Esophagus squamous epithelium (tissue), 5 donors: ENCODE results near the gene HOXC5. TPM values are rescaled to one million over a fixed set of nuclear protein-coding genes. Genes with fewer than 3 reads are reported as not detected.

Experiments used
- DNase-seq: peaks from one replicate; lab custom pipeline; 2025; lab: John Stamatoyannopoulos, UW
- H3K27ac ChIP-seq, 4 donors: fragments of 200-600 bp; sonication (generic); one replicate each; pipeline ENCODE4 v1.5.1; 2016 to 2019; ENCODE audit warnings: mild to moderate bottlenecking in 1 of 4
- H3K27me3 ChIP-seq, 4 donors: fragments of 200-600 bp; sonication (generic); 1 replicate in 3 of 4; 2 replicates in 1 of 4; pipeline versions ENCODE4 v1.5.1 to v1.6.0; 2017 to 2021; ENCODE audit warnings: antibody characterized with exemption in 1 of 4
- H3K36me3 ChIP-seq, 3 donors: fragments of 200-600 bp; sonication (generic); one replicate each; pipeline ENCODE4 v1.5.1; 2016 to 2019
- H3K4me1 ChIP-seq, 3 donors: fragments of 200-600 bp; sonication (generic); one replicate each; pipeline ENCODE4 v1.5.1; 2017 to 2019
- H3K4me3 ChIP-seq, 4 donors: fragments of 200-600 bp; sonication (generic); 1 replicate in 3 of 4; 2 replicates in 1 of 4; pipeline ENCODE4 v1.5.1; 2016 to 2019; ENCODE audit warnings: mild to moderate bottlenecking in 2 of 4, moderate library complexity in 1 of 4
- H3K9me3 ChIP-seq, 3 donors: fragments of 200-600 bp; sonication (generic); one replicate each; pipeline ENCODE4 v1.5.1; 2016 to 2019
- POLR2A ChIP-seq, 4 donors: fragments of 450-650 bp; IDR thresholded peaks; one replicate each; pipeline ENCODE4 v1.6.1; 2017; ENCODE audit warnings: antibody characterized with exemption in 4 of 4, mild to moderate bottlenecking in 4 of 4, moderate library complexity in 3 of 4
- WGBS, 2 donors: methylation state at CpG; one replicate each; pipeline ENCODE4 v1.1.5; 2018; 5-methylcytosine and 5-hydroxymethylcytosine counted together
- intact Hi-C: fragments of 100-400 bp; cut with DNase I; formaldehyde crosslinking; loops from one replicate; pipeline ENCODE4 v1.15.0; 2022
- total RNA-seq, 4 donors: library from RNA; depleted of rRNA; stranded (reverse); fragments of >200 nt; gene quantifications; one replicate each; pipeline ENCODE4 v1.1.0, GENCODE V29; 2016
- TF ChIP-seq, protein P1 (sequence below), 6 experiments: fragments of 450-650 bp in 4 of 6; fragments of 200-600 bp in 2 of 6; sonication (generic) in 2 of 6; IDR thresholded peaks; one replicate each; pipeline ENCODE4 v1.5.1; 2016 to 2019; ENCODE audit warnings: antibody characterized with exemption in 6 of 6, mild to moderate bottlenecking in 4 of 6, moderate library complexity in 4 of 6
- donor health status: DM: yes; HTN: yes; CAD: no.

Gene HOXC5
- total RNA-seq, 4 donors from 2014 or later: 0.31 to 1.1 TPM; not detected in 2

DNA sequence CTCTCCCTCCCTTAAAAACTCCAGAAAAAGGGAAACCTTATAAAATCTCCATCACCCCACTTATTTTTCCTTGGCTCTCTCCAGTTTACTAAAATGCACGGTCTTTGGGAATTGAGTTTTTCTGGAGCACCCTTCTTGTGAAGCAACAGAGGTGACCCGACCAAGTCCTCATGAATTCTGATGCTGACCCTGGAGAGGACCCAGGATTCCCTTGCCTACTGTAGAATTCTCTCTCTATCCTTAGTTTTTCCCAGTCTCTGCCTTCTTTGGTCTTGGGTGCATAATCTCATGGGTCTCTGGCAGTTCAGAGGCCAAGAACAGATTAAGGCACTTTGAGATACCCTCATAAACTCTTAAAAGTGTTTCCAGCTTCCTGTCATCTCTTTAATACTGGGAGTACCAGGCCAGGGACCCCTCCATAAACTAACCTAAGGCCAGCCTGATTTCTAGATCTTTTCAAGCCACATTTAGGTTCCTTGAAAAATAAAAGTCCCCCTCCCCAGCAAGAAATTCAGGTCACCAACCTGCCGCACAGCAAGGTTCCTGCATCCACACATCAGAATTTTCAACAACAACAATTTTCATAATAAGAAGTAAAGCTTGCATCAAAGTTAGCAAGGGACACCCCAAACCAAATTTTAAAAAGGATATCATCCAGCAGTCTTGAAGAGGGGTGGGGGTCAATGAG lies 15.7 kb downstream of the HOXC5 start:
- Histone ChIP-seq H3K4me1 (peaks cover 14 to 98% (median 22%) of the 10 kb centered on the region in 3 donors), H3K4me3 (peak overlapping the region in 2 of 4 donors; percentile 46 to 51), H3K9me3 (no peaks in the 10 kb centered on the region), H3K27ac (peak overlapping the region in 3 of 4 donors; percentile 8 to 96 (median 85)), H3K27me3 (peaks cover 0 to 87% (median 2%) of the 10 kb centered on the region in 4 donors), H3K36me3 (no peaks in the 10 kb centered on the region)
- intact Hi-C loops: no loop called here
- WGBS, 2 donors: 43 to 61% methylated on average over 3 of the region's 3 CpGs
- DNase-seq: no peak
- no peak for TF ChIP-seq POLR2A (IDR thresholded peaks at IDR 0.05)
- TF ChIP-seq, protein P1, sequence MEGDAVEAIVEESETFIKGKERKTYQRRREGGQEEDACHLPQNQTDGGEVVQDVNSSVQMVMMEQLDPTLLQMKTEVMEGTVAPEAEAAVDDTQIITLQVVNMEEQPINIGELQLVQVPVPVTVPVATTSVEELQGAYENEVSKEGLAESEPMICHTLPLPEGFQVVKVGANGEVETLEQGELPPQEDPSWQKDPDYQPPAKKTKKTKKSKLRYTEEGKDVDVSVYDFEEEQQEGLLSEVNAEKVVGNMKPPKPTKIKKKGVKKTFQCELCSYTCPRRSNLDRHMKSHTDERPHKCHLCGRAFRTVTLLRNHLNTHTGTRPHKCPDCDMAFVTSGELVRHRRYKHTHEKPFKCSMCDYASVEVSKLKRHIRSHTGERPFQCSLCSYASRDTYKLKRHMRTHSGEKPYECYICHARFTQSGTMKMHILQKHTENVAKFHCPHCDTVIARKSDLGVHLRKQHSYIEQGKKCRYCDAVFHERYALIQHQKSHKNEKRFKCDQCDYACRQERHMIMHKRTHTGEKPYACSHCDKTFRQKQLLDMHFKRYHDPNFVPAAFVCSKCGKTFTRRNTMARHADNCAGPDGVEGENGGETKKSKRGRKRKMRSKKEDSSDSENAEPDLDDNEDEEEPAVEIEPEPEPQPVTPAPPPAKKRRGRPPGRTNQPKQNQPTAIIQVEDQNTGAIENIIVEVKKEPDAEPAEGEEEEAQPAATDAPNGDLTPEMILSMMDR (IDR thresholded peaks at IDR 0.05): no peak

DNA sequence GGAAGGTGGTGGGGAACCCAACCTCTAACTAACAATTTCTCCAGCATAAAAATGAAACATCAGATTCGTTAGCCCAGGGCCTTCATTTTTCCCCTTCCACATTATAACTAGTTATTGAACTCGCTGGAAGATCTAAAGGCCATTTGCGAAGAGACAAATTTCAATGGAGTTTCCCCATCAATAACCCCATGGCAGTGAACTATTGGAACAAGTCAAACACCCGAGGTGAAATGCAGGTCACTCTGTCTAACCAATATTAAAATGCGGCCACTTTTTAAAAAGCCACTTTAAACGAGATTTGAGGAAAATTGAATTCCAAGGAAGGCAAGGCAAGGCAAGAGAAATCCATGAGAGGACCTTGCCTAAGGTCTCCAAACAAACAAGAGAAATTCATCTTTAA lies 16.3 kb downstream of the HOXC5 start:
- no peak for DNase-seq
- H3K27ac ChIP-seq: peak overlapping the region in 3 of 4 donors; percentile 8 to 96 (median 85)
- no peaks in the 10 kb centered on the region for H3K36me3 ChIP-seq
- intact Hi-C loops: no loop called here
- no peaks in the 10 kb centered on the region for H3K9me3 ChIP-seq
- H3K4me3 ChIP-seq: no peak overlapping the region
- H3K27me3 ChIP-seq: peaks cover 0 to 91% (median 2%) of the 10 kb centered on the region in 4 donors
- TF ChIP-seq, protein P1 (IDR thresholded peaks at IDR 0.05): no peak
- no peak for TF ChIP-seq POLR2A (IDR thresholded peaks at IDR 0.05)
- peaks cover 14 to 95% (median 22%) of the 10 kb centered on the region in 3 donors for H3K4me1 ChIP-seq
- 41 to 49% methylated on average over 6 of the region's 6 CpGs for WGBS, 2 donors

DNA sequence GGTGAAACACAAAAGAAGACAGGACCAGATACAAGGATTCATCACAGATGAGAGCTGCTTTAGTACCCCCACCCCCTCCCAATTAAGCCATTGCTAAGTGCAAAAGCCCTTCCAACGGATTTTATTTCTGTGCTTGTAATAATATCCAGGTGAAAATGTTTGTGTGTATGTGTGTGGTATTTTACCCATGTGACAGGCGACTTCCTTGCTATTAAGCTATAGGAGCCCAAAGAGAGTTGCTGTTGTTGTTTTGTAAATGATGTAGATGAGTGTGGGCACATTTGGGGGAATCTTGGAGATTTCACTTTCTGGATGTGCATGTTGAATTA lies 17.6 kb downstream of the HOXC5 start:
- Histone ChIP-seq H3K4me3 (peak overlapping the region in 3 of 4 donors; percentile 22 to 49 (median 27)), H3K27me3 (peaks cover 0 to 89% (median 2%) of the 10 kb centered on the region in 4 donors)
- WGBS, 2 donors: 20 to 47% methylated on average over 2 of the region's 2 CpGs

DNA sequence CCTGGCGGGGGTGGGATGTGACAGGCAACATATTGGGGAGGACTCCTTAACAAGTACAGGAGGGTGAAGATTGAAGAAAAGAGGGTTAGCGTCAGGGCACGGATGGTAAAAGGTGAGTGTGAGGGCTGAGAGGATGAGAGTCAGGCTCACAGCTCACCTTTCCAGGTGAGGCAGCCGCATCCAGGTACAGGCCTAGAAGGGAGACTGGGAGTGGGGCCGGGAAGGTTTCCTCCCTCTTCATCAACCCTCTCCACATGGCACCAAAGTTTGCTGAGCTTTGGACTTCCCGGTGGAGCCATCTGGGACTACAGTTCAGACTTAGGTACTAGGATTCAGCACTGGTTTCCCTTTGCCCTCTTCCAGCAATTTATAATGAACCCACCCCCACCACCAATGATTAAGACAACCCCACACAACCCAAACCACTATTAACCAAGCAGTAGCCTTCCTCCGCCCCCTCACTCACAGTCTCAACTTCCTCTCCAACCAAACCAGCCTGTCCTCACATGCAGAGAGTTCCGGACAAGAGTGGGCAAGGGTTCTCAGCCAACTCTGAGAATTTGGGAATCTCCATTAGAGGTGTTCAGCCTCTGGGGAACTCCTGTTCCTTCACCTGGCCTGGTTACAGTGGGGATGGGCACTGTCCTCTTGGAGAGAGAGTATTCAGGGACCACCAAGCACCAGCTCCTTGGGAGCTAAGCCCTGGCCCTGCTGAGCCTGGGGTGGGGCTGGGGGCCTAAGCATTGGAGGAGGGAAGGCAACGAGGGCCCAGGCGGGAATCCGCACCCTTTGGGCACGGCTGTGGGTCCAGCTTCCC lies 18.4 kb downstream of the HOXC5 start:
- peaks cover 0 to 82% (median 2%) of the 10 kb centered on the region in 4 donors for H3K27me3 ChIP-seq

More for the DNA sequence above, 17.6 kb downstream of the HOXC5 start:
- DNase-seq: no peak
- H3K9me3 ChIP-seq: no peaks in the 10 kb centered on the region
- H3K36me3 ChIP-seq: no peaks in the 10 kb centered on the region
- peak overlapping the region; percentile 56 to 96 (median 90) for H3K27ac ChIP-seq
- TF ChIP-seq, protein P1 (IDR thresholded peaks at IDR 0.05): no peak
- TF ChIP-seq POLR2A (IDR thresholded peaks at IDR 0.05): no peak
- peaks cover 14 to 95% (median 22%) of the 10 kb centered on the region in 3 donors for H3K4me1 ChIP-seq
- intact Hi-C loops: no loop called here

More for the DNA sequence above, 18.4 kb downstream of the HOXC5 start:
- Histone ChIP-seq H3K27ac (peak overlapping the region; percentile 84 to 96 (median 90)), H3K4me3 (peak overlapping the region in 2 of 4 donors; percentile 27 to 76), H3K4me1 (peaks cover 14 to 95% (median 22%) of the 10 kb centered on the region in 3 donors), H3K36me3 (no peaks in the 10 kb centered on the region), H3K9me3 (no peaks in the 10 kb centered on the region)
- intact Hi-C loops: no loop called here
- WGBS, 2 donors: 37 to 38% methylated on average over 10 to 12 of the region's 12 CpGs
- TF ChIP-seq, protein P1 (IDR thresholded peaks at IDR 0.05): no peak
- no peak for TF ChIP-seq POLR2A (IDR thresholded peaks at IDR 0.05)
- DNase-seq: no peak
